Measurements from ENCODE around the gene KCNQ1. TPM values are rescaled to one million over a fixed set of nuclear protein-coding genes. Genes with fewer than 3 reads are reported as not detected.

Gene KCNQ1
- total RNA-seq, 2 experiments from 2014 or later, result 8.7 to 9.5 TPM

DNA sequence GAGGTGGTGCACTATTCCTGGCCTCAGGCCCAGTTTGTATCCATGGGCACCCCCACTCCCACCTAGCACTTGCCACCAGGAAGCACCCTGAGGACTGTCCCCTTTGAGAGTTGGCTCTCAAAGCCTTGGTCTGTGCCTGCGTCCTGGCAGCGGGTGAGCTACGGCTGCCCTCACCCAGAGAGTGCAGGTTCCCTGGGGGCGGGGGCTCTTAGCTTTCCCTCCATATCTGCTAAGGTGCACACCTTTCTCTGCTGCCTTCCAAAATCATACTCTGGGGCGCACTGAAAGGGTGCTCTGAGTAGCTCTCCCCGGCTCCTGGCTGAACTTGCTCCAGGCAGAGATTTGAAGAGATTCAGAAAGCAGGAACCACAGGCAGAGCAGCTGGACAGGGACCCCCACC lies 7.1 kb downstream of the KCNQ1 start:
- TF ChIP-seq, protein P1, sequence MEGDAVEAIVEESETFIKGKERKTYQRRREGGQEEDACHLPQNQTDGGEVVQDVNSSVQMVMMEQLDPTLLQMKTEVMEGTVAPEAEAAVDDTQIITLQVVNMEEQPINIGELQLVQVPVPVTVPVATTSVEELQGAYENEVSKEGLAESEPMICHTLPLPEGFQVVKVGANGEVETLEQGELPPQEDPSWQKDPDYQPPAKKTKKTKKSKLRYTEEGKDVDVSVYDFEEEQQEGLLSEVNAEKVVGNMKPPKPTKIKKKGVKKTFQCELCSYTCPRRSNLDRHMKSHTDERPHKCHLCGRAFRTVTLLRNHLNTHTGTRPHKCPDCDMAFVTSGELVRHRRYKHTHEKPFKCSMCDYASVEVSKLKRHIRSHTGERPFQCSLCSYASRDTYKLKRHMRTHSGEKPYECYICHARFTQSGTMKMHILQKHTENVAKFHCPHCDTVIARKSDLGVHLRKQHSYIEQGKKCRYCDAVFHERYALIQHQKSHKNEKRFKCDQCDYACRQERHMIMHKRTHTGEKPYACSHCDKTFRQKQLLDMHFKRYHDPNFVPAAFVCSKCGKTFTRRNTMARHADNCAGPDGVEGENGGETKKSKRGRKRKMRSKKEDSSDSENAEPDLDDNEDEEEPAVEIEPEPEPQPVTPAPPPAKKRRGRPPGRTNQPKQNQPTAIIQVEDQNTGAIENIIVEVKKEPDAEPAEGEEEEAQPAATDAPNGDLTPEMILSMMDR (IDR thresholded peaks at IDR 0.05), result no peak
- Mint-ChIP-seq H3K27ac (no peak overlapping the region), H3K4me1 (ENCODE audit: low read depth) (peaks cover 13% of the 10 kb centered on the region), H3K27me3 (no peaks in the 10 kb centered on the region), H3K36me3 (ENCODE audit: low read depth) (peaks cover 3% of the 10 kb centered on the region), H3K9me3 (no peaks in the 10 kb centered on the region), H3K4me3 (no peak overlapping the region)
- DNase-seq (no peak), ATAC-seq (no peak)
- CTCF ChIA-PET, result interaction anchor here (1.5 kb wide), 1 partner anchor 79 kb away, joined by 6 read pairs; no protein-coding TSS in a partner anchor
- POLR2A ChIA-PET, result interaction anchor here (0.7 to 0.9 kb wide), 2 partner anchors 13 to 335 kb away, joined by 3 read pairs; no protein-coding TSS in a partner anchor
- intact Hi-C loops (cut with micrococcal nuclease), result no loop called here

DNA sequence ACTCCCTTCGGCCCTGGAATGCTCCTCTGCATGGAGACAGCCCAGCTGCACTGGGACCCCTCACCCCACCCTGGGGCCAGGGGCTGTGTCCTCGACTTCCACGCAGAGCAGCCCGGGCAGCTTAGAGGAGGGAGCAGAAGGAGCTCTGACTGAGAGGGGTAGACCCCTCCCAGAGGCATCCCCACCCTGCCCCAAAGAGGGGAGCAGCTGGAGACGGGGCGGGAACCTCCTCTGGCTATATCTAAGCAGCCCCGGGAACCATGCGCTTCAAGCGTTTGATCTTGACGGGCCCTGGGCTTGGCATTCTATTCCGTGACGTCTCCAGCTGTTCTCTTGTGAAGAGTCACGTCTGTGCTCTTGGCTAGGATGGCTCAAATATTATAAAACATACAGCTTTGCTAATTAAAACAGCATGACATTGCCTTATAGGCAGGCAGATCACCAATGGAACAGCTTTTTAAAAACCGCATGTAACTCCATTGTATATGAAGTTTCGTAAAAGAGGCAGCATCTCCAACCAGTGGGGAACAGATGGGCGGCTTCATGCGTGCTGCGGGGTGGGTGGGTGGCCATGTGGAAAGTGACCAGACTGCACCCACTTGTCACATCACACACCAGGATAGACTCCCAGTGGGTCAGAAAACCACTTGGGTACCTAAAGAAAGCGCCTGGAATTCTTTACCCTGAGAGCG lies 7.7 kb downstream of the KCNQ1 start:
- TF ChIP-seq, protein P1 (IDR thresholded peaks at IDR 0.05), result no peak
- Mint-ChIP-seq H3K4me3 (no peak overlapping the region), H3K27ac (no peak overlapping the region), H3K27me3 (no peaks in the 10 kb centered on the region), H3K4me1 (ENCODE audit: low read depth) (peaks cover 7% of the 10 kb centered on the region), H3K36me3 (ENCODE audit: low read depth) (peaks cover 3% of the 10 kb centered on the region), H3K9me3 (no peaks in the 10 kb centered on the region)
- DNase-seq (no peak), ATAC-seq (no peak)
- intact Hi-C loops (cut with micrococcal nuclease), result no loop called here
- ChIA-PET CTCF (interaction anchor here (1.5 kb wide), 1 partner anchor 79 kb away, joined by 6 read pairs; no protein-coding TSS in a partner anchor), POLR2A (interaction anchor here (0.7 to 0.9 kb wide), 2 partner anchors 13 to 334 kb away, joined by 3 read pairs; no protein-coding TSS in a partner anchor)

DNA sequence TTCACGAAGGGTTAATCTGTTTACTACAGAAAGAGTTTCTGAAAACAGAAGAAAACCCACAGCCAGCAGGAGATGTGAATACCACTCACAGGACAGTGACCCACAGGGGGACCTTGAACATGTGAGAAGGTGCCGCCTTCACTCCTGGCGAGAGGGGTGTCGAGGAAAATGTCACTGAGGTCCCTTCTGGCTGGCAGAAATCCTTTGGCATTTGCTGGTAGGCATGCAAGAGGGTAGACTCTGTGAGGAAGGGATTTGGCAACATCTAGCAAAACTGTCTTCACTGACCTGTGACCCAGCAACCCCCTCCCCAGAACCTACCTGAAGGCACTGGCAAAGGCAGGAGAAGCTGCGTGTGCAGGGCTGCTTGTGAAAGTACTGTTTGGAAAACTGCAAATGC lies 8.6 kb downstream of the KCNQ1 start:
- no peaks in the 10 kb centered on the region for H3K27me3 Mint-ChIP-seq
- no peak overlapping the region for H3K4me3 Mint-ChIP-seq
- H3K4me1 Mint-ChIP-seq (ENCODE audit: low read depth), result peaks cover under 1% of the 10 kb centered on the region
- TF ChIP-seq, protein P1 (IDR thresholded peaks at IDR 0.05), result no peak
- CTCF ChIA-PET, result interaction anchor here (1.2 to 1.5 kb wide), 2 partner anchors 78 to 80 kb away, joined by 3 to 4 read pairs; no protein-coding TSS in a partner anchor
- POLR2A ChIA-PET, result no interaction called here
- ATAC-seq, result no peak
- intact Hi-C loops (cut with micrococcal nuclease), result no loop called here
- H3K9me3 Mint-ChIP-seq, result no peaks in the 10 kb centered on the region
- peaks cover 3% of the 10 kb centered on the region for H3K36me3 Mint-ChIP-seq (ENCODE audit: low read depth)
- H3K27ac Mint-ChIP-seq, result no peak overlapping the region
- DNase-seq, result no peak

DNA sequence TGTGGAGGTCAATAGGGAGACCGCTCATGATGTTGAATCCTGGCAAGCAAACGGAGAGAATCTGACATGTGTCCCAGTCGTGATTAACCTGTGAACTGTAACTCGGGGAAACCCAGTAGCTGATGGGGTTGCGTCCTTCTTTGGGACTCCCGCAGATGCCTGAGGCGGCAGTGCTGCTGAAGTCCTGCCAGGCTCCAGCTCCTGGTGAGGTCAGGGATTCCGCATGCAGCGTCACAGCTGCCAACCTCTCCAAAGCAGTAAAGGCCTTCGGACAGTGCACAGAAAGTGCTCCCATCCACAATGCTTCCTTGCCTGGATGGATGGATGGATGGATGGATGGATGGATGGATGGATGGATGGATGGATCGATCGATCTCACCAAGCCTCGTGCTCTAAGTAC lies 13.5 kb downstream of the KCNQ1 start:
- H3K27me3 Mint-ChIP-seq, result no peaks in the 10 kb centered on the region
- TF ChIP-seq, protein P1 (IDR thresholded peaks at IDR 0.05), result no peak
- no peaks in the 10 kb centered on the region for H3K9me3 Mint-ChIP-seq
- ATAC-seq, result no peak
- intact Hi-C loops (cut with micrococcal nuclease), result no loop called here
- H3K27ac Mint-ChIP-seq, result no peak overlapping the region
- ChIA-PET POLR2A (no interaction called here), CTCF (no interaction called here)
- no peak for DNase-seq
- peaks cover 28% of the 10 kb centered on the region for H3K4me1 Mint-ChIP-seq (ENCODE audit: low read depth)
- no peaks in the 10 kb centered on the region for H3K36me3 Mint-ChIP-seq (ENCODE audit: low read depth)
- H3K4me3 Mint-ChIP-seq, result no peak overlapping the region

DNA sequence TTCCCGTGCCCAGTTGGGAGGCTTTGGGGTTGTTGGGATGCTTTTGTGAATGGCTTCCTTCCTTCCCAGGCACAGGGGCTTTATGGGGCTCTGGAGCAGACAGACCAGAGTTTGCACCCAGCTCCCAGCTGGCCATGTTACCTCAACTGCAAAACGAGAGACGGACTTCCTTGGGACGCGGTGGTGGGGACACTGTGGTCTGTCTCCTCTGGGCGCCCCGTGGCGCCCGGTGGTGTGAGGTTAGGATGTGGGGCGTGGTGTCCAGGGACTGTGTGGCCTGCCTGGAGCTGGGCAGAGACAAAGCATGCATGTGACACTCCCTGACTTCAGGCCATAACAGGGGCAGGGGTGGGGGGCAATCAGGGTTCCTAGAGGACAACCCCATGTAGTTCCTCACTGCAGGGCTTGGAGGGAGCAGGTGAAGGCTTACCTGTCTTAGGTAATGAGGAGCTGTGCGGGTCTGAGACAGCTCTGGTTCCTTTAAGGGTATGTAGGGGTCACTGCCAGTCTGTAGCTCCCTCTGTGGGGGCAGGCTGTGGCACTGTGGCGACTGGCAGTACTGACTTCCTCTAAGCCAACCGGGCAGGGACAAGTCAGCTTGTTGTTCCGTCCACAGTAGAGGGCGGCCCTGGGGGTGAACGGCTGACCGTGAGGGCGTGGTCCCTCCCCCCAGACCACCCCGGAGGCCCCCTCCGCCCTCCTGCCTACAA lies 14.4 kb downstream of the KCNQ1 start:
- Mint-ChIP-seq H3K27me3 (no peaks in the 10 kb centered on the region), H3K27ac (no peak overlapping the region), H3K36me3 (ENCODE audit: low read depth) (no peaks in the 10 kb centered on the region), H3K9me3 (no peaks in the 10 kb centered on the region), H3K4me1 (ENCODE audit: low read depth) (peaks cover 33% of the 10 kb centered on the region), H3K4me3 (no peak overlapping the region)
- ChIA-PET CTCF (interaction anchor here (1.2 kb wide), 1 partner anchor 9 kb away, joined by 4 read pairs; no protein-coding TSS in a partner anchor), POLR2A (interaction anchor here (1.4 kb wide), 1 partner anchor 10 kb away, joined by 3 read pairs; no protein-coding TSS in a partner anchor)
- TF ChIP-seq, protein P1 (IDR thresholded peaks at IDR 0.05), result no peak
- no peak for DNase-seq
- no peak for ATAC-seq
- intact Hi-C loops (cut with micrococcal nuclease), result no loop called here

All from activated CD8-positive, alpha-beta T cell treated with anti-CD3 and anti-CD28 coated beads for 36 hours (primary cell).